K562 (cell line): ENCODE results near the gene ABHD18. TPM values are rescaled to one million over a fixed set of nuclear protein-coding genes. Genes with fewer than 3 reads are reported as not detected.
"Not testable (repeated sequence)": the region's sequence is repeated elsewhere in the genome, so short reads cannot be mapped to it uniquely, and the experiment has no call there.

Experiments
- ATAC-seq: fragments of 200-7000 bp; cut with Tn5 transposase; 3 replicates; pipeline ENCODE4 v1.9.1; 2020; ENCODE audit warnings: moderate library complexity
- BruUV-seq: library from RNA; stranded (reverse); fragments of 400-500 nt; replicated peaks from 2 replicates; lab custom pipeline; 2021; lab: Mats Ljungman, UMichigan
- CTCF ChIA-PET: fragments of 300-600 bp; formaldehyde crosslinking; extraction: SDS; loops from one replicate; lab custom pipeline; 2021; ENCODE audit warnings: low intra/inter-chr PET ratio; lab: Yijun Ruan, JAX
- POLR2A ChIA-PET: fragments of 300-600, 350-650 bp; sonication (Branson Sonifier 250); formaldehyde crosslinking; extraction: SDS; loops from one replicate; lab custom pipeline; 2021; ENCODE audit warnings: antibody characterized with exemption, inconsistent platforms; lab: Yijun Ruan, JAX
- DNase-seq, 4 experiments: peaks; one replicate each; pipeline versions ENCODE4 v3.0.0 to v3.0.0-alpha.2; 2011 to 2018; ENCODE audit warnings: low spot score in 3 of 4, mixed read lengths in 3 of 4; ENCODE audit errors: extremely low read depth in 1 of 4
- FAIRE-seq: peaks from 2 replicates; lab custom pipeline; 2011; peaks lifted over from hg19 to GRCh38; lab: Jason Lieb, UNC
- H2AFZ ChIP-seq: 2 replicates; pipeline ENCODE4 v1.6.0; 2011; ENCODE audit warnings: low read depth, low read length, control low read depth, inconsistent platforms
- H3K27ac ChIP-seq: fragments of 200-600 bp; 3 replicates; pipeline ENCODE4 v1.8.0; 2011; ENCODE audit warnings: low read depth, mild to moderate bottlenecking, control low read depth, inconsistent platforms, low read length, moderate library complexity, mixed read lengths; ENCODE audit errors: extremely low read depth
- H3K27me3 ChIP-seq, 2 experiments: fragments of 300-600 bp in 1 of 2; 2 replicates in 1 of 2; 3 replicates in 1 of 2; pipeline versions ENCODE4 v1.6.0 to v1.8.0; 2011; ENCODE audit warnings: inconsistent platforms in 2 of 2, low read length in 2 of 2, mild to moderate bottlenecking in 1 of 2, mixed read lengths in 1 of 2, moderate library complexity in 1 of 2; ENCODE audit not compliant: control insufficient read depth in 2 of 2, insufficient read depth in 2 of 2
- H3K36me3 ChIP-seq: fragments of 300-600 bp; 3 replicates; pipeline ENCODE4 v1.8.0; 2011; ENCODE audit warnings: mild to moderate bottlenecking, low read length, inconsistent platforms; ENCODE audit not compliant: control insufficient read depth, insufficient read depth
- H3K4me1 ChIP-seq, 2 experiments: fragments of 200-600 bp in 1 of 2; replicated peaks in 1 of 2; 2 replicates in 1 of 2; 3 replicates in 1 of 2; pipeline versions ENCODE4 v1.5.1 to v1.8.0; 2011; ENCODE audit warnings: inconsistent platforms in 2 of 2, low read length in 2 of 2, mild to moderate bottlenecking in 1 of 2, mixed read lengths in 1 of 2, moderate library complexity in 1 of 2; ENCODE audit not compliant: control insufficient read depth in 2 of 2, insufficient read depth in 2 of 2
- H3K4me2 ChIP-seq: 2 replicates; pipeline ENCODE4 v1.6.1; 2011; ENCODE audit warnings: low read length, control low read depth, inconsistent platforms, mixed read lengths; ENCODE audit not compliant: insufficient read depth
- H3K4me3 ChIP-seq: fragments of 200-600 bp; sonication (generic), shearing (Covaris generic); 2 replicates; pipeline ENCODE4 v1.5.1; 2016; ENCODE audit warnings: control low read depth, inconsistent platforms
- H3K79me2 ChIP-seq: fragments of 200-600 bp; 3 replicates; pipeline ENCODE4 v1.8.0; 2011; ENCODE audit warnings: low read length, inconsistent platforms; ENCODE audit not compliant: control insufficient read depth, insufficient read depth
- H3K9ac ChIP-seq, 2 experiments: 2 replicates each; pipeline versions ENCODE4 v1.6.0 to v1.6.1; 2011; ENCODE audit warnings: low read depth in 2 of 2, low read length in 2 of 2, control low read depth in 1 of 2, inconsistent platforms in 1 of 2, mild to moderate bottlenecking in 1 of 2, mixed read lengths in 1 of 2; ENCODE audit not compliant: insufficient read depth in 1 of 2
- H3K9me1 ChIP-seq: one replicate; pipeline ENCODE4 v1.6.0; 2011; ENCODE audit warnings: inconsistent platforms, mild to moderate bottlenecking, low read length, moderate library complexity; ENCODE audit not compliant: control insufficient read depth, insufficient read depth
- H3K9me3 ChIP-seq: replicated peaks from 2 replicates; pipeline ENCODE4 v1.5.1; 2011; ENCODE audit warnings: low read depth, low read length, inconsistent platforms; ENCODE audit not compliant: control insufficient read depth, insufficient read depth
- H4K20me1 ChIP-seq: replicated peaks from 2 replicates; pipeline ENCODE4 v1.6.1; 2011; ENCODE audit warnings: low read length, inconsistent platforms, mixed read lengths; ENCODE audit not compliant: control insufficient read depth, insufficient read depth
- CBX3 ChIP-seq, 2 experiments: IDR thresholded peaks; 1 replicate in 1 of 2; 2 replicates in 1 of 2; pipeline ENCODE4 v1.6.1; 2012; ENCODE audit warnings: inconsistent platforms in 2 of 2, low read length in 2 of 2, borderline replicate concordance in 1 of 2, control low read depth in 1 of 2
- CBX5 ChIP-seq: IDR thresholded peaks from 2 replicates; pipeline ENCODE4 v1.6.1; 2014; ENCODE audit warnings: low read depth, borderline replicate concordance
- MECOM ChIP-seq: fragments of 250-450 bp; sonication (Bioruptor Pico); IDR thresholded peaks from 2 replicates; pipeline ENCODE4 v1.8.0; 2022; ENCODE audit warnings: inconsistent platforms
- TRIM28 ChIP-seq: fragments of 450-650 bp; IDR thresholded peaks from 2 replicates; pipeline ENCODE4 v1.6.1; 2017
- ZNF280A ChIP-seq: fragments of 450-650 bp; IDR thresholded peaks from 2 replicates; pipeline ENCODE4 v1.6.1; 2018; ENCODE audit warnings: mild to moderate bottlenecking, low read depth; ENCODE audit not compliant: partially characterized antibody
- WGBS: fragments of 100-300 bp; shearing (Covaris generic); methylation state at CpG from one replicate; pipeline ENCODE4 v1.1.6; 2016; ENCODE audit warnings: low coverage, mixed read lengths; ENCODE audit not compliant: insufficient coverage; ENCODE audit errors: missing lambda C conversion rate; 5-methylcytosine and 5-hydroxymethylcytosine counted together
- in situ Hi-C: fragments of 300-500 bp; cut with MboI; formaldehyde crosslinking; loops from 4 replicates; pipeline ENCODE4 v1.15.0; 2018; ENCODE audit warnings: inconsistent platforms, mixed read lengths
- intact Hi-C: fragments of 100-400 bp; cut with micrococcal nuclease; formaldehyde crosslinking; loops from 2 replicates; pipeline ENCODE4 v1.14.2; 2022
- polyA plus RNA-seq, 8 experiments: library from polyadenylated mRNA; depleted of rRNA in 4 of 8; stranded (reverse) in 5 of 8; unstranded in 3 of 8; fragments of >200 nt; fragmentation: Nextera tagmentation in 2 of 8; fragmentation: Illumina TruSeq in 1 of 8; extraction: Ambion mirVana in 2 of 8; extraction: Trizol in 1 of 8; gene quantifications; 2 replicates each; pipeline versions ENCODE4 v1.2.1 to v1.2.3, GENCODE V29; 2011 to 2014; ENCODE audit warnings: inconsistent platforms in 1 of 8, missing spikeins in 1 of 8
- total RNA-seq, 7 experiments: library from RNA; depleted of rRNA in 6 of 7; stranded (reverse); fragments of >200 nt in 6 of 7; fragmentation: Illumina TruSeq in 2 of 7; extraction: Trizol in 2 of 7; gene quantifications; 2 replicates each; pipeline versions ENCODE4 v1.2.1 to v1.2.3, GENCODE V29; 2011 to 2021; ENCODE audit warnings: low replicate concordance in 1 of 7

ABHD18 gene
- total and polyA plus RNA-seq, 9 of the 15 experiments (the other 6 are each of a cell fraction or from before 2014, with no cell fraction given), result 6.1 to 25.0 (median 16.0) TPM

GRCh38 chr4:127995776-127996175 is 30.6 kb downstream of the ABHD18 start:
- Histone ChIP-seq H2AFZ (no peak overlapping the region), H3K27ac (no peak overlapping the region), H3K27me3 (no peaks in the 10 kb centered on the region), H3K9me1 (no peaks in the 10 kb centered on the region), H3K9ac (no peak overlapping the region), H3K9me3 (0 out of 2 replicates have a peak, but pooled peaks cover 2% of the 10 kb centered on the region), H3K4me1 (no peaks in the 10 kb centered on the region), H3K4me3 (no peak overlapping the region), H3K79me2 (no peaks in the 10 kb centered on the region), H4K20me1 (no peaks in the 10 kb centered on the region), H3K36me3 (peaks cover 15% of the 10 kb centered on the region; the same call in 1 of the 3 replicates), H3K4me2 (no peak overlapping the region)
- FAIRE-seq (no peak), ATAC-seq (no peak), DNase-seq (no peak)
- ChIA-PET POLR2A (no interaction called here), CTCF (no interaction called here)
- no peak for TF ChIP-seq MECOM (CRISPR knock-in tag)
- intact Hi-C loops (no loop called here), in situ Hi-C loops (no loop called here)
- WGBS, result 83% methylated on average over 1 of the region's 1 CpG
- no TSS peak for BruUV-seq

- H3K9ac ChIP-seq, BruUV-seq, H2AFZ ChIP-seq, H4K20me1 ChIP-seq, DNase-seq, H3K79me2 ChIP-seq, H3K27me3 ChIP-seq, H3K4me1 ChIP-seq, in situ Hi-C loops, H3K4me2 ChIP-seq, H3K9me1 ChIP-seq, intact Hi-C loops, CTCF ChIA-PET, H3K4me3 ChIP-seq, FAIRE-seq, H3K27ac ChIP-seq, ATAC-seq, POLR2A ChIA-PET, H3K9me3 ChIP-seq: not testable (repeated sequence)
- peaks cover 15% of the 10 kb centered on the region; the same call in 1 of the 3 replicates for H3K36me3 ChIP-seq
- 79% methylated on average over 6 of the region's 6 CpGs for WGBS
- TF ChIP-seq CBX3 (IDR thresholded peaks at IDR 0.05; ENCODE audit: borderline replicate concordance in 1 of 2, low read length in 2 of 2) (peak in 1 of 2 experiments; percentile 44; a peak in 2 of 3 replicates), ZNF280A (peak; percentile 77), TRIM28 (0 out of 2 replicates have a peak, but pooled peaks have one; percentile 67), CBX5 (0 out of 2 replicates have a peak, but pooled peaks have one; percentile 59)
Measured at GRCh38 chr4:127996521-127996920, 31.3 kb downstream of the ABHD18 start.
